Parathyroid adenoma (tissue), 2 donors: ENCODE data around the gene MEGF10.

Experiments
- H2AFZ ChIP-seq: fragments of 300-600 bp; sonication (generic); one replicate; pipeline ENCODE4 v1.7.0; 2017; ENCODE audit warnings: antibody characterized with exemption, mild to moderate bottlenecking
- H3K27ac ChIP-seq: fragments of 300-600 bp; sonication (generic); one replicate; pipeline ENCODE4 v1.7.0; 2017
- H3K27me3 ChIP-seq: fragments of 300-600 bp; sonication (generic); one replicate; pipeline ENCODE4 v1.7.0; 2017; ENCODE audit warnings: low read length; ENCODE audit not compliant: control insufficient read depth, insufficient read depth
- H3K36me3 ChIP-seq: fragments of 300-600 bp; sonication (generic); one replicate; pipeline ENCODE4 v1.7.0; 2017; ENCODE audit warnings: low read length; ENCODE audit not compliant: control insufficient read depth, insufficient read depth
- H3K4me1 ChIP-seq: fragments of 300-600 bp; sonication (generic); one replicate; pipeline ENCODE4 v1.7.0; 2017; ENCODE audit warnings: control low read depth
- H3K4me2 ChIP-seq: fragments of 300-600 bp; sonication (generic); one replicate; pipeline ENCODE4 v1.7.0; 2017; ENCODE audit warnings: low read length
- H3K4me3 ChIP-seq: fragments of 300-600 bp; sonication (generic); one replicate; pipeline ENCODE4 v1.7.0; 2017; ENCODE audit warnings: low read depth, low read length
- H3K79me2 ChIP-seq: fragments of 300-600 bp; sonication (generic); one replicate; pipeline ENCODE4 v1.7.0; 2017; ENCODE audit warnings: control low read depth
- H3K9ac ChIP-seq: fragments of 300-600 bp; sonication (generic); one replicate; pipeline ENCODE4 v1.7.0; 2017; ENCODE audit warnings: mild to moderate bottlenecking
- H3K9me3 ChIP-seq: fragments of 300-600 bp; sonication (generic); one replicate; pipeline ENCODE4 v1.7.0; 2017; ENCODE audit warnings: low read length; ENCODE audit not compliant: control insufficient read depth
- CTCF ChIP-seq: fragments of 300-600 bp; sonication (generic); IDR thresholded peaks from one replicate; pipeline ENCODE4 v1.7.0; 2017; ENCODE audit warnings: antibody characterized with exemption, mild to moderate bottlenecking
- donor health status: primary hyperparathyroidism.

Gene MEGF10

GRCh38 chr5:127428748-127429147 is 138.2 kb downstream of the MEGF10 start:
- H3K9me3 ChIP-seq, result no peaks in the 10 kb centered on the region
- H3K4me1 ChIP-seq, result no peaks in the 10 kb centered on the region
- H3K36me3 ChIP-seq, result no peaks in the 10 kb centered on the region
- no peaks in the 10 kb centered on the region for H3K27me3 ChIP-seq
- H3K27ac ChIP-seq, result no peak overlapping the region
- no peak overlapping the region for H3K4me2 ChIP-seq
- no peak overlapping the region for H3K9ac ChIP-seq
- H3K4me3 ChIP-seq, result no peak overlapping the region
- no peaks in the 10 kb centered on the region for H3K79me2 ChIP-seq
- H2AFZ ChIP-seq, result no peak overlapping the region
- no peak for TF ChIP-seq CTCF

GRCh38 chr5:127429928-127430327 is 139.3 kb downstream of the MEGF10 start:
- Histone ChIP-seq H3K9me3 (no peaks in the 10 kb centered on the region), H3K4me2 (no peak overlapping the region), H3K4me3 (no peak overlapping the region), H3K27me3 (no peaks in the 10 kb centered on the region), H3K27ac (no peak overlapping the region), H3K4me1 (no peaks in the 10 kb centered on the region), H3K36me3 (no peaks in the 10 kb centered on the region), H2AFZ (no peak overlapping the region), H3K9ac (no peak overlapping the region), H3K79me2 (no peaks in the 10 kb centered on the region)
- TF ChIP-seq CTCF, result no peak

GRCh38 chr5:127430627-127431026 is 140.0 kb downstream of the MEGF10 start:
- H3K4me2 ChIP-seq, result no peak overlapping the region
- H3K27ac ChIP-seq, result no peak overlapping the region
- H3K9ac ChIP-seq, result no peak overlapping the region
- no peaks in the 10 kb centered on the region for H3K4me1 ChIP-seq
- no peaks in the 10 kb centered on the region for H3K79me2 ChIP-seq
- H3K4me3 ChIP-seq, result no peak overlapping the region
- H3K36me3 ChIP-seq, result no peaks in the 10 kb centered on the region
- H2AFZ ChIP-seq, result no peak overlapping the region
- no peaks in the 10 kb centered on the region for H3K9me3 ChIP-seq
- TF ChIP-seq CTCF, result no peak
- H3K27me3 ChIP-seq, result no peaks in the 10 kb centered on the region

- no peak for TF ChIP-seq CTCF
- H2AFZ ChIP-seq, result no peak overlapping the region
- H3K79me2 ChIP-seq, result no peaks in the 10 kb centered on the region
- H3K36me3 ChIP-seq, result no peaks in the 10 kb centered on the region
- no peak overlapping the region for H3K9ac ChIP-seq
- H3K4me2 ChIP-seq, result no peak overlapping the region
- H3K4me1 ChIP-seq, result no peaks in the 10 kb centered on the region
- no peaks in the 10 kb centered on the region for H3K9me3 ChIP-seq
- no peaks in the 10 kb centered on the region for H3K27me3 ChIP-seq
- H3K4me3 ChIP-seq, result no peak overlapping the region
- no peak overlapping the region for H3K27ac ChIP-seq
Measured at GRCh38 chr5:127431977-127432585, 141.5 kb downstream of the MEGF10 start.

GRCh38 chr5:127433526-127433925 is 142.9 kb downstream of the MEGF10 start:
- no peaks in the 10 kb centered on the region for H3K79me2 ChIP-seq
- TF ChIP-seq CTCF, result no peak
- H3K9me3 ChIP-seq, result no peaks in the 10 kb centered on the region
- no peaks in the 10 kb centered on the region for H3K4me1 ChIP-seq
- H3K9ac ChIP-seq, result no peak overlapping the region
- no peaks in the 10 kb centered on the region for H3K27me3 ChIP-seq
- H3K4me3 ChIP-seq, result no peak overlapping the region
- no peak overlapping the region for H3K27ac ChIP-seq
- H3K4me2 ChIP-seq, result no peak overlapping the region
- H3K36me3 ChIP-seq, result no peaks in the 10 kb centered on the region
- no peak overlapping the region for H2AFZ ChIP-seq
